Activated CD8-positive, alpha-beta memory T cell treated with anti-CD3 and anti-CD28 coated beads for 36 hours (primary cell): ENCODE results near the gene UGT1A10. TPM values are rescaled to one million over a fixed set of nuclear protein-coding genes. Genes with fewer than 3 reads are reported as not detected.

Experiments used
- CTCF ChIA-PET: fragments of 350-600 bp; sonication (Branson Sonifier 250); formaldehyde crosslinking; loops from one replicate; lab custom pipeline; 2021; ENCODE audit warnings: antibody characterized with exemption; lab: Charles Lee
- POLR2A ChIA-PET: fragments of 350-600 bp; sonication (Branson Sonifier 250); formaldehyde crosslinking; loops from one replicate; lab custom pipeline; 2021; ENCODE audit warnings: antibody characterized with exemption; lab: Charles Lee
- total RNA-seq, 2 experiments: library from RNA; stranded (reverse); gene quantifications; one replicate each; pipeline ENCODE4 v1.2.3, GENCODE V29; 2021

Gene UGT1A10
- total RNA-seq, 2 experiments from 2014 or later: not detected

- ChIA-PET CTCF (no interaction called here), POLR2A (no interaction called here)
These were observed 160.0 kb downstream of the UGT1A10 start for GRCh38 chr2:233796254-233796653.

- POLR2A ChIA-PET: no interaction called here
- CTCF ChIA-PET: no interaction called here
These were observed 162.3 kb downstream of the UGT1A10 start for GRCh38 chr2:233798335-233799086.

GRCh38 chr2:233799087-233799665 is 162.9 kb downstream of the UGT1A10 start:
- ChIA-PET CTCF (no interaction called here), POLR2A (no interaction called here)

GRCh38 chr2:233799716-233800115 is 163.5 kb downstream of the UGT1A10 start:
- ChIA-PET CTCF (no interaction called here), POLR2A (no interaction called here)

- CTCF ChIA-PET: no interaction called here
- POLR2A ChIA-PET: no interaction called here
These were observed 164.0 kb downstream of the UGT1A10 start for GRCh38 chr2:233800208-233800607.

GRCh38 chr2:233801357-233802131 is 165.3 kb downstream of the UGT1A10 start:
- POLR2A ChIA-PET: interaction anchor here (0.7 kb wide), 1 partner anchor 95 kb away, joined by 3 read pairs; no protein-coding TSS in a partner anchor

GRCh38 chr2:233802132-233802815 is 166.0 kb downstream of the UGT1A10 start:
- CTCF ChIA-PET: no interaction called here
- POLR2A ChIA-PET: interaction anchor here (0.7 kb wide), 1 partner anchor 95 kb away, joined by 3 read pairs; no protein-coding TSS in a partner anchor

More at GRCh38 chr2:233801357-233802131, 165.3 kb downstream of the UGT1A10 start:
- CTCF ChIA-PET: no interaction called here

GRCh38 chr2:233803292-233803911 is 167.2 kb downstream of the UGT1A10 start:
- POLR2A ChIA-PET: no interaction called here
- CTCF ChIA-PET: no interaction called here

GRCh38 chr2:233803994-233804393 is 167.7 kb downstream of the UGT1A10 start:
- ChIA-PET POLR2A (no interaction called here), CTCF (no interaction called here)

- CTCF ChIA-PET: no interaction called here
- POLR2A ChIA-PET: no interaction called here
These were observed 171.1 kb downstream of the UGT1A10 start for GRCh38 chr2:233807215-233807865.

- POLR2A ChIA-PET: no interaction called here
- CTCF ChIA-PET: no interaction called here
These were observed 172.0 kb downstream of the UGT1A10 start for GRCh38 chr2:233807966-233808935.

GRCh38 chr2:233810385-233810784 is 174.1 kb downstream of the UGT1A10 start:
- ChIA-PET CTCF (no interaction called here), POLR2A (no interaction called here)

GRCh38 chr2:233811087-233811486 is 174.8 kb downstream of the UGT1A10 start:
- ChIA-PET POLR2A (no interaction called here), CTCF (no interaction called here)

- ChIA-PET POLR2A (no interaction called here), CTCF (no interaction called here)
These were observed 175.5 kb downstream of the UGT1A10 start for GRCh38 chr2:233811732-233812131.

GRCh38 chr2:233813236-233814055 is 177.2 kb downstream of the UGT1A10 start:
- ChIA-PET POLR2A (no interaction called here), CTCF (no interaction called here)

GRCh38 chr2:233814056-233814835 is 178.0 kb downstream of the UGT1A10 start:
- POLR2A ChIA-PET: no interaction called here
- CTCF ChIA-PET: no interaction called here
